Keratinocyte (primary cell): Measurements from ENCODE around the gene GDPD5.

Experiments
- CTCF ChIP-seq, 3 experiments: IDR thresholded peaks in 1 of 3; conservative IDR thresholded peaks in 1 of 3; optimal IDR thresholded peaks in 1 of 3; 2 replicates in 2 of 3; 3 replicates in 1 of 3; pipeline versions ENCODE3 to v1.5.1; 2011; ENCODE audit warnings: low read length in 3 of 3, mild to moderate bottlenecking in 3 of 3, moderate library complexity in 2 of 3, control low read depth in 1 of 3, inconsistent platforms in 1 of 3; ENCODE audit not compliant: insufficient read depth in 2 of 3; ENCODE audit errors: extremely low read depth in 1 of 3
- EZH2 ChIP-seq: IDR thresholded peaks from one replicate; pipeline ENCODE4 v1.6.1; 2012; ENCODE audit warnings: inconsistent platforms, mild to moderate bottlenecking, low read length, moderate library complexity

- TF ChIP-seq CTCF (optimal IDR thresholded peaks at IDR 0.05 in 1 of 3, IDR thresholded peaks at IDR 0.05 in 1 of 3, conservative IDR thresholded peaks at IDR 0.05 in 1 of 3; ENCODE audit: extremely low read depth in 1 of 3, insufficient read depth in 2 of 3, low read length in 3 of 3) (no peak), EZH2 (no peak)
Observed at GRCh38 chr11:75431533-75432525, 93.9 kb downstream of the GDPD5 start.
